ENCODE results near the gene SUMO2. TPM values are rescaled to one million over a fixed set of nuclear protein-coding genes. Genes with fewer than 3 reads are reported as not detected.

Gene SUMO2
- total and polyA plus RNA-seq, 2 of the 4 experiments (the other 2 are of a cell fraction), result 71.3 to 83.7 TPM

GRCh38 chr17:75154195-75155106, 28.3 kb downstream of the SUMO2 start, which contains the start of gene JPT1:
JPT1 (minus strand) TSS chr17:75154512; CDS start chr17:75154397, 115 bp downstream.
- H3K27ac ChIP-seq (ENCODE audit: insufficient read depth, low read length), result peak within 1 kb of the TSS; percentile 74
- DNase-seq (peak; percentile 99), ATAC-seq (ENCODE audit: low read depth) (peak; percentile 98)
- H3K36me3 ChIP-seq (ENCODE audit: control insufficient read depth, insufficient read depth, low read length), result no peaks in the 10 kb centered on the region
- H4K8ac ChIP-seq (ENCODE audit: low read depth in 2 of 2, low read length in 2 of 2), result peak within 1 kb of the TSS; percentile 13 to 92; a peak in 3 of 4 replicates
- WGBS, 2 experiments (ENCODE audit: extremely low coverage in 2 of 2, insufficient read length in 1 of 2), result 0% methylated on average over 10 of the region's 67 CpGs; no CpG with 5 or more reads in 1 of the 2 experiments
- peak within 1 kb of the TSS; percentile 88; the same call in 1 of the 2 replicates for H4K91ac ChIP-seq (ENCODE audit: insufficient read depth, low read depth, low read length)
- in situ Hi-C loops (cut with MboI; ENCODE audit: low sequenced_read_pairs), result no loop called here
- H3K4ac ChIP-seq (ENCODE audit: low read depth, low read length), result peak within 1 kb of the TSS; percentile 90
- H2BK20ac ChIP-seq (ENCODE audit: low read depth, low read length), result peak within 1 kb of the TSS; percentile 14; the same call in 1 of the 2 replicates
- H2AFZ ChIP-seq (replicated peaks; ENCODE audit: low read length, poor library complexity), result peak within 1 kb of the TSS; percentile 91
- H2AK5ac ChIP-seq (ENCODE audit: low read depth, low read length), result peak within 1 kb of the TSS; percentile 88
- H3K4me1 ChIP-seq (ENCODE audit: control insufficient read depth, insufficient read depth, low read length), result peaks cover 2% of the 10 kb centered on the region
- H3K56ac ChIP-seq (ENCODE audit: extremely low read depth, insufficient read depth, low read length), result peak within 1 kb of the TSS; percentile 32
- peak within 1 kb of the TSS; percentile 27; the same call in 1 of the 2 replicates for H4K5ac ChIP-seq (ENCODE audit: low read depth, low read length)
- H3K4me3 ChIP-seq (ENCODE audit: insufficient read depth, low read depth, low read length), result peak within 1 kb of the TSS; percentile 75
- peaks cover 17% of the 10 kb centered on the region for H4K20me1 ChIP-seq (ENCODE audit: insufficient read depth, low read length)
- H2AK9ac ChIP-seq (replicated peaks; ENCODE audit: low read depth, low read length, poor library complexity), result peak within 1 kb of the TSS; percentile 99
- H3K79me1 ChIP-seq (ENCODE audit: low read depth in 1 of 2, low read length in 2 of 2), result peaks cover 3 to 38% of the 10 kb centered on the region in 2 experiments; a peak in 3 of 4 replicates
- TF ChIP-seq RFX5 (IDR thresholded peaks at IDR 0.05; ENCODE audit: low read depth, low read length) (no peak), FOS (IDR thresholded peaks at IDR 0.05; ENCODE audit: low read depth, low read length) (no peak), CHD1 (IDR thresholded peaks at IDR 0.05; ENCODE audit: low read depth, low read length) (0 out of 2 replicates have a peak, but pooled peaks have one; percentile 85), MXI1 (IDR thresholded peaks at IDR 0.05; ENCODE audit: borderline replicate concordance, low read depth, low read length) (peak; percentile 8; the same call in 1 of the 2 replicates), POLR2A (IDR thresholded peaks at IDR 0.05; ENCODE audit: low read depth, low read length) (peak; percentile 100)
- H3K9me3 ChIP-seq (ENCODE audit: control insufficient read depth, insufficient read depth, low read length), result no peaks in the 10 kb centered on the region
- peak within 1 kb of the TSS; percentile 17; the same call in 1 of the 3 replicates for H2BK15ac ChIP-seq (ENCODE audit: low read depth, low read length)
- peaks cover 9% of the 10 kb centered on the region; the same call in 1 of the 2 replicates for H3K9me1 ChIP-seq (ENCODE audit: insufficient read depth, low read length)
- dilution Hi-C loops (cut with HindIII; ENCODE audit: low sequenced_read_pairs, unreplicated experiment), result no loop called here
- no peak within 1 kb of the TSS for H3K18ac ChIP-seq (ENCODE audit: low read depth, low read length)
- peak within 1 kb of the TSS; percentile 81 for H2BK5ac ChIP-seq (ENCODE audit: low read depth, low read length, poor library complexity, severe bottlenecking)
- CTCF ChIA-PET, result no interaction called here
- H3K9ac ChIP-seq (ENCODE audit: low read depth, low read length), result peak within 1 kb of the TSS; percentile 74
- peak within 1 kb of the TSS; percentile 85 for H3K14ac ChIP-seq (replicated peaks; ENCODE audit: low read depth, low read length)
- intact Hi-C loops (cut with micrococcal nuclease), result no loop called here
- no peaks in the 10 kb centered on the region for H3K27me3 ChIP-seq (ENCODE audit: control insufficient read depth, insufficient read depth, low read length)
- peak within 1 kb of the TSS; percentile 17; the same call in 1 of the 2 replicates for H2BK120ac ChIP-seq (ENCODE audit: low read depth, low read length)
- BruUV-seq (replicated peaks), result no TSS peak
- peak within 1 kb of the TSS; percentile 94 for H3K23ac ChIP-seq (ENCODE audit: low read depth, low read length)
- POLR2A ChIA-PET (ENCODE audit: unreplicated experiment), result no interaction called here
- peak within 1 kb of the TSS; percentile 96 for H3K4me2 ChIP-seq (ENCODE audit: low read depth, low read length)

Data from IMR-90 (cell line).